Coronary artery (tissue), 2 donors: Measurements from ENCODE around the gene ALDH1A1.
A peak's percentile ranks its signal among the peaks of the same experiment; 100 is the strongest.
"Not testable (repeated sequence)": the region's sequence is repeated elsewhere in the genome, so short reads cannot be mapped to it uniquely, and the experiment has no call there.

Source experiments
- DNase-seq: peaks from one replicate; pipeline ENCODE4 v3.0.0-alpha.2; 2017; ENCODE audit warnings: low spot score
- H3K27ac ChIP-seq, 2 donors: fragments of 200-600 bp; sonication (generic); one replicate each; pipeline ENCODE4 v1.5.1; 2016 to 2019
- H3K4me3 ChIP-seq: fragments of 200-600 bp; sonication (generic); 2 replicates; pipeline ENCODE4 v1.5.1; 2016; ENCODE audit warnings: mild to moderate bottlenecking, moderate library complexity
- TF ChIP-seq, protein P1 (sequence below): fragments of 200-600 bp; sonication (generic); IDR thresholded peaks from one replicate; pipeline ENCODE4 v1.5.1; 2019; ENCODE audit warnings: antibody characterized with exemption

The ALDH1A1 gene

GRCh38 chr9:72863456-72864094, 89.3 kb downstream of the ALDH1A1 start:
- no peak overlapping the region for H3K4me3 ChIP-seq
- TF ChIP-seq, protein P1, sequence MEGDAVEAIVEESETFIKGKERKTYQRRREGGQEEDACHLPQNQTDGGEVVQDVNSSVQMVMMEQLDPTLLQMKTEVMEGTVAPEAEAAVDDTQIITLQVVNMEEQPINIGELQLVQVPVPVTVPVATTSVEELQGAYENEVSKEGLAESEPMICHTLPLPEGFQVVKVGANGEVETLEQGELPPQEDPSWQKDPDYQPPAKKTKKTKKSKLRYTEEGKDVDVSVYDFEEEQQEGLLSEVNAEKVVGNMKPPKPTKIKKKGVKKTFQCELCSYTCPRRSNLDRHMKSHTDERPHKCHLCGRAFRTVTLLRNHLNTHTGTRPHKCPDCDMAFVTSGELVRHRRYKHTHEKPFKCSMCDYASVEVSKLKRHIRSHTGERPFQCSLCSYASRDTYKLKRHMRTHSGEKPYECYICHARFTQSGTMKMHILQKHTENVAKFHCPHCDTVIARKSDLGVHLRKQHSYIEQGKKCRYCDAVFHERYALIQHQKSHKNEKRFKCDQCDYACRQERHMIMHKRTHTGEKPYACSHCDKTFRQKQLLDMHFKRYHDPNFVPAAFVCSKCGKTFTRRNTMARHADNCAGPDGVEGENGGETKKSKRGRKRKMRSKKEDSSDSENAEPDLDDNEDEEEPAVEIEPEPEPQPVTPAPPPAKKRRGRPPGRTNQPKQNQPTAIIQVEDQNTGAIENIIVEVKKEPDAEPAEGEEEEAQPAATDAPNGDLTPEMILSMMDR = no peak
- no peak overlapping the region for H3K27ac ChIP-seq
- DNase-seq = no peak

DNA sequence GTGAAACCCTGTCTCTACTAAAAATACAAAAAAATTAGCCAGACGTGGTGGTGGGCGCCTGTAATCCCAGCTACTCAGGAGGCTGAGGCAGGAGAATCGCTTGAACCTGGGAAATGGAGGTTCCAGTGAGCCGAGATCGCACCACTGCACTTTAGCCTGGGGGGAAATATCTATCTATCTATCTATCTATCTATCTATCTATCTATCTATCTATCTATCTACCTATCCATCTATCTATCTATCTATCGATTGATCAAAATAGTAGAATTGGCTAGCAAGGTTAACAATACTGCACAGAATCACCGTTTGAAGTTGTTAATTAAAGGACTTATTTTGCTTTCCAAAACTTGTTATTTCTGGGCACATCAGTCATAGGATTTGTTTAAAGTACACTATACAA, 90.1 kb downstream of the ALDH1A1 start:
- not testable (repeated sequence) for H3K27ac ChIP-seq, H3K4me3 ChIP-seq, DNase-seq

DNA sequence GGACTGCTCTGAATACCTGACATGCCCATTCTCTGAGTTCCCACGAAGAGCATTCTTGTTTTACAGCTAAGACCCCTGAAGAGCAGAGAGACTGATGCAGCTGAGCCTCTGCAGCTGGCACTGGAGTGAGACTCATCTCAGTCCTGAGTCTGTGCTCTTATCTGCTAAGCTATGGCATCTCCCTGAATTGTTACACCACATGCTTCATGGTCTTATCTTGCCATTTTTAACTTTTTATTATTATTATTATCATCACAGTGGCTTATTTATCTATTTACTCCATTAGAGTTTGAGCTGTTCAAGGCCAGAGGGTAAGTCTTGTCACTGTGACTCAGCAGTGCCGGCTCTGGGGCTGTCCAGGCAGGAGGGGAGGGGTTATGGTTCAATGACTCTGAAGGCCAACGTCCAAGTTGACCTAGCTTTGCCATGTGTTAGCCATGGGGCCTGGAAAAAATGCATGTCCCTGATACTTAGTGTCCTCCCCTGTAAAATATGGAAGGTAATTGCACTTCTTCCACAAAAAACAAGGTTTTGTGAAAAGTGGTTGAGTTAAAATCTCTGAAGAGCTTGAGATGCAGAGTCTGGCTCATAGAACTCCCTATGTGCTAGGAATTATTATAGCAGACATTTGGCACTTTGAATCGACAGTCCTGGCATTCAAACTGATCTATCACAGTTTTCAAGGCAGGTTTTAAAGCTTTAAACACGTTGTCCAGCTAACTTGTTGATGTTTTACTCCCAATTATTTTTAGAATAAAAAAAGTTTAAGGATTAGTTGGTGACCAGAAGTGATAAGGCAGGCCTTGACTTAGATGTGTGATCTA, 94.6 kb downstream of the ALDH1A1 start:
- peak overlapping the region in 1 of 2 donors; percentile 33 for H3K27ac ChIP-seq
- H3K4me3 ChIP-seq = no peak overlapping the region
- no peak for DNase-seq
- TF ChIP-seq, protein P1 = no peak

GRCh38 chr9:72857624-72857996, 95.2 kb downstream of the ALDH1A1 start:
- DNase-seq = no peak
- H3K4me3 ChIP-seq = no peak overlapping the region

DNA sequence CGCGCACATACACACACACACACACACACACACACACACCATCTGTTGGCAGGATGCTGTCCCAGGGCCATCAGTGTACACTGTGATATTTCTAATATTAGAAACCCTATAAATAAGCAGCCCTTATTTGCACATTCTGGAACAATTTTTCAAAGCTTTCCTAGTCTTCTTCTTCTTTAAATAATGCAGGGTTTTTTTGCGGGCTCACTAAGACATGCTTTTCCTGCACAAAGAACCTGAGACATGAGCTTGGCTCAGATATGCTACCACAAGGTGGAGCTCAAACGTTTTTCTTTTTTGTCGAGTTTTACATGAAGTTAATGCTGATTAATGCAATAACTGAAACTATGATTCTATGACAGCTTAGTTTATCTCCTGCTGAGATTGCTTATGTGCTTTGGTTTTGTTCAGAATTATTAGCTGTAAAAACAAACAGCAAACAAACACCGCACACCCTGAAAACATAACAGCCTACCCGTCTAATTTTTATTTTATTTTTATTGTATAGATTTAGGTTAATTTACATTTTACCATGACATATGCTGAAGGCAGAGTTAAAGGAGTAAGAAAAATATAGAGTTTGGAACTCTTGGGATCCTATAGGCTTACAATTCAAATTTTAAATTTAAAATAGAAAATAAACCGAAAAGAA, 95.8 kb downstream of the ALDH1A1 start:
- no peak for DNase-seq
- TF ChIP-seq, protein P1 = peak; percentile 51
- Histone ChIP-seq H3K4me3 (no peak overlapping the region), H3K27ac (peak overlapping the region in 1 of 2 donors; percentile 16)

More at GRCh38 chr9:72857624-72857996, 95.2 kb downstream of the ALDH1A1 start:
- H3K27ac ChIP-seq = peak overlapping the region in 1 of 2 donors; percentile 16
- TF ChIP-seq, protein P1 = no peak

- H3K27ac ChIP-seq = peak overlapping the region in 1 of 2 donors; percentile 2
- TF ChIP-seq, protein P1 = no peak
- no peak for DNase-seq
- no peak overlapping the region for H3K4me3 ChIP-seq
Observed at GRCh38 chr9:72855890-72856523, 96.8 kb downstream of the ALDH1A1 start.

- TF ChIP-seq, protein P1 = no peak
- no peak for DNase-seq
- Histone ChIP-seq H3K4me3 (no peak overlapping the region), H3K27ac (no peak overlapping the region)
Observed at GRCh38 chr9:72855321-72855720, 97.5 kb downstream of the ALDH1A1 start.
